ENCODE measurements around the gene SEZ6L.
A peak's percentile ranks its signal among the peaks of the same experiment; 100 is the strongest.

The SEZ6L gene

DNA sequence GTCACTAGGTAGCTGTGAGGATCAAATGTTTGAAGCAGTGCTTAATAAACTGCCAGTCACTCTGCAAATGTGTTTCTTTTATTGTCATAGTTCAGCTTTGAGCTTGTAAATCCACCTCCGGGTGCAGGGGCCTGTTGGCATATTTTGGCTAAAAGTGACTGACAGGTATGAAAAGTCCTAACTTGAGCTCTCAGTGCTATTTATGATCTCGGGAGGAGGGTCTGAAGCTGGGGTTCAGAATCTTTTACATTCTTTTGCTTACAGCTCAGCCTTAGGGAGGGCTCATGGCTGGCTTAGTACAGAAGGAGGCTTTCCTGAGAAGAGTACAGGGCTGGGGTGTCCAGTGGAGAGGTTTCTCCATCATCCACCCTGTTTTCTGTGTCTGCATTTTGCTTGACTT is 261.3 kb downstream of the SEZ6L start:
- no peak overlapping the region for H3K27ac ChIP-seq (replicated peaks)
- H3K27me3 ChIP-seq (ENCODE audit: insufficient read depth, poor library complexity, severe bottlenecking) = no peaks in the 10 kb centered on the region
- DNase-seq (ENCODE audit: low read depth in 1 of 2, low spot score in 1 of 2) = no peak
- H3K4me3 ChIP-seq (replicated peaks; ENCODE audit: insufficient read depth, low read length) = no peak overlapping the region
- TF ChIP-seq GABPA (IDR thresholded peaks at IDR 0.05; ENCODE audit: low read depth) (no peak), SPI1 (IDR thresholded peaks at IDR 0.05; ENCODE audit: borderline replicate concordance, low read depth) (no peak), POLR2AphosphoS5 (IDR thresholded peaks at IDR 0.05; ENCODE audit: low read depth) (no peak)
- TF ChIP-seq, protein P1, sequence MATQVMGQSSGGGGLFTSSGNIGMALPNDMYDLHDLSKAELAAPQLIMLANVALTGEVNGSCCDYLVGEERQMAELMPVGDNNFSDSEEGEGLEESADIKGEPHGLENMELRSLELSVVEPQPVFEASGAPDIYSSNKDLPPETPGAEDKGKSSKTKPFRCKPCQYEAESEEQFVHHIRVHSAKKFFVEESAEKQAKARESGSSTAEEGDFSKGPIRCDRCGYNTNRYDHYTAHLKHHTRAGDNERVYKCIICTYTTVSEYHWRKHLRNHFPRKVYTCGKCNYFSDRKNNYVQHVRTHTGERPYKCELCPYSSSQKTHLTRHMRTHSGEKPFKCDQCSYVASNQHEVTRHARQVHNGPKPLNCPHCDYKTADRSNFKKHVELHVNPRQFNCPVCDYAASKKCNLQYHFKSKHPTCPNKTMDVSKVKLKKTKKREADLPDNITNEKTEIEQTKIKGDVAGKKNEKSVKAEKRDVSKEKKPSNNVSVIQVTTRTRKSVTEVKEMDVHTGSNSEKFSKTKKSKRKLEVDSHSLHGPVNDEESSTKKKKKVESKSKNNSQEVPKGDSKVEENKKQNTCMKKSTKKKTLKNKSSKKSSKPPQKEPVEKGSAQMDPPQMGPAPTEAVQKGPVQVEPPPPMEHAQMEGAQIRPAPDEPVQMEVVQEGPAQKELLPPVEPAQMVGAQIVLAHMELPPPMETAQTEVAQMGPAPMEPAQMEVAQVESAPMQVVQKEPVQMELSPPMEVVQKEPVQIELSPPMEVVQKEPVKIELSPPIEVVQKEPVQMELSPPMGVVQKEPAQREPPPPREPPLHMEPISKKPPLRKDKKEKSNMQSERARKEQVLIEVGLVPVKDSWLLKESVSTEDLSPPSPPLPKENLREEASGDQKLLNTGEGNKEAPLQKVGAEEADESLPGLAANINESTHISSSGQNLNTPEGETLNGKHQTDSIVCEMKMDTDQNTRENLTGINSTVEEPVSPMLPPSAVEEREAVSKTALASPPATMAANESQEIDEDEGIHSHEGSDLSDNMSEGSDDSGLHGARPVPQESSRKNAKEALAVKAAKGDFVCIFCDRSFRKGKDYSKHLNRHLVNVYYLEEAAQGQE (IDR thresholded peaks at IDR 0.05; ENCODE audit: insufficient replicate concordance, low read depth) = no peak
- TF ChIP-seq, protein P2, sequence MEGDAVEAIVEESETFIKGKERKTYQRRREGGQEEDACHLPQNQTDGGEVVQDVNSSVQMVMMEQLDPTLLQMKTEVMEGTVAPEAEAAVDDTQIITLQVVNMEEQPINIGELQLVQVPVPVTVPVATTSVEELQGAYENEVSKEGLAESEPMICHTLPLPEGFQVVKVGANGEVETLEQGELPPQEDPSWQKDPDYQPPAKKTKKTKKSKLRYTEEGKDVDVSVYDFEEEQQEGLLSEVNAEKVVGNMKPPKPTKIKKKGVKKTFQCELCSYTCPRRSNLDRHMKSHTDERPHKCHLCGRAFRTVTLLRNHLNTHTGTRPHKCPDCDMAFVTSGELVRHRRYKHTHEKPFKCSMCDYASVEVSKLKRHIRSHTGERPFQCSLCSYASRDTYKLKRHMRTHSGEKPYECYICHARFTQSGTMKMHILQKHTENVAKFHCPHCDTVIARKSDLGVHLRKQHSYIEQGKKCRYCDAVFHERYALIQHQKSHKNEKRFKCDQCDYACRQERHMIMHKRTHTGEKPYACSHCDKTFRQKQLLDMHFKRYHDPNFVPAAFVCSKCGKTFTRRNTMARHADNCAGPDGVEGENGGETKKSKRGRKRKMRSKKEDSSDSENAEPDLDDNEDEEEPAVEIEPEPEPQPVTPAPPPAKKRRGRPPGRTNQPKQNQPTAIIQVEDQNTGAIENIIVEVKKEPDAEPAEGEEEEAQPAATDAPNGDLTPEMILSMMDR (IDR thresholded peaks at IDR 0.05; ENCODE audit: insufficient read depth, low read length) = no peak

DNA sequence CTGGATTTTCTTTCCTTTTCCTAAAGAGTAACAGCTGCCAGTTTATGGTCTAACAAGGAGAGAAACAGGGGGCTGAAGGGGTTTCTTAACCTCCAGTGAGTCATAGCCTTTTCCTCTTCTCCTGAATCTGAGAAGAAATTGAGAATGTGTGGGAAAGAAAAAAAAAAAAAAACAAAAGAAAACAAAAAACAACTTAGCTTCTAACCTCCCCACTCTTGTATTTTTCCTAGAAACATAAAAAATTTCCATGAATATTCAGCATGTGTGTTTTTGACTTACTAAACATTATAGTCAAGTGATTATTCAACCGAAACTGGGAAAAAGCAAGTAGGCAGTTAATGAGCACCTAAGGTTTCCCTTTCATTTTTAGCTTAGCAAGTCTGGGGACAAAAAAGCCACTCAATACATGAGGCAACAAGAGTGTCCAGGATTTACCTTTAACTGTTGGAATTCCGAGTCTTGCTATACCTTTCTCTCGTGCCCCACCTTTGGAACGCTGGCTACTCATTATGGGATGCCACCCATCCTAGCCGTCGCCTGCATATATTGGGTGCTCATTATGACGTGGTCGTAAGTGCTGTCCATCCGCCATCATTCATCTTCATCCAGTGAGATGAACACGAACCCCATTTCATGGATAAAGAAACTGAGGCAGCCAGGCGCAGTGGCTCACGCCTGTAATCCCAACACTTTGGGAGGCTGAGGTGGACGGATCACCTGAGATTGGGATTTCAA is 262.2 kb downstream of the SEZ6L start:
- no peak overlapping the region for H3K27ac ChIP-seq (replicated peaks)
- DNase-seq (ENCODE audit: low read depth in 1 of 2, low spot score in 1 of 2) = no peak
- TF ChIP-seq GABPA (IDR thresholded peaks at IDR 0.05; ENCODE audit: low read depth) (no peak), POLR2AphosphoS5 (IDR thresholded peaks at IDR 0.05; ENCODE audit: low read depth) (no peak), SPI1 (IDR thresholded peaks at IDR 0.05; ENCODE audit: borderline replicate concordance, low read depth) (no peak)
- TF ChIP-seq, protein P1 (IDR thresholded peaks at IDR 0.05; ENCODE audit: insufficient replicate concordance, low read depth) = no peak
- TF ChIP-seq, protein P2 (IDR thresholded peaks at IDR 0.05; ENCODE audit: insufficient read depth, low read length) = no peak
- no peak overlapping the region for H3K4me3 ChIP-seq (replicated peaks; ENCODE audit: insufficient read depth, low read length)
- no peaks in the 10 kb centered on the region for H3K27me3 ChIP-seq (ENCODE audit: insufficient read depth, poor library complexity, severe bottlenecking)

DNA sequence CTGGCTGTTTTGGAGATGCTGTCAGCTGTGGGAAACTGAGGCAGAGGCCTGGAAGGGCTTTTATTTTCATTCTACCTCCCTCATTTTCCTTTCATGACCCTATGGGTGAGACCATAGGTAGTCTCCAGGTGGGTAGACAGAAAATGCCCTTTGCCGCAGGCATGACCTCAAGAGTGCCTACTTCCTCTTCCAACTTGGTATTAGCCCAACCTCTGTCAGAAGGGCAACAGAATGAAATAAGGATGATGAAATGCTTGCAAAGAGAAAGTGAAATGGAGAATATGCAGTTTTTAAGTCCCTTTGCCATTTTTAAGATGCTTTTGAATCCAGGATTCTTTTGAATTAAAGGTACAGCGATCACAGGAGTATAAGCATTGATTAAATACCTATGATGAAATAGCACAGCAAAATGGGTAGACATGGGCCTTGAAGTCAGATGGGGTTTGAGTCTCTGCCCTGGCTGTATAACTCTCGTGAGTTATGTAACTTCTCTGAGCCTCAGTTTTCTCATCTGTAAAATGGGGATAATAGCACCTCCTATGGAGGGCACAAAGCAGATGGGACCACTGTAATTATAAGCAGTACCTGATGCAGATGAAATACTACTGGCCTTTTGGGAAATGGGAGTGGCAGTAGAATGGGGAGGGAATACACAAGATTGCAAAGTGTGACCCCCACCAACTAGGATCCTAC is 263.5 kb downstream of the SEZ6L start:
- Histone ChIP-seq H3K27ac (replicated peaks) (peak overlapping the region; percentile 32), H3K27me3 (ENCODE audit: insufficient read depth, poor library complexity, severe bottlenecking) (no peaks in the 10 kb centered on the region), H3K4me3 (replicated peaks; ENCODE audit: insufficient read depth, low read length) (no peak overlapping the region)
- TF ChIP-seq POLR2AphosphoS5 (IDR thresholded peaks at IDR 0.05; ENCODE audit: low read depth) = no peak
- TF ChIP-seq SPI1 (IDR thresholded peaks at IDR 0.05; ENCODE audit: borderline replicate concordance, low read depth) = peak; percentile 69; the same call in 1 of the 2 replicates
- peak; percentile 77 to 78 for DNase-seq (ENCODE audit: low read depth in 1 of 2, low spot score in 1 of 2)
